HAP-1 (cell line): ENCODE measurements around the gene SNAPC4.
"Not testable (repeated sequence)": the region's sequence is repeated elsewhere in the genome, so short reads cannot be mapped to it uniquely, and the experiment has no call there.

Experiments used
- DNase-seq, 2 experiments: peaks; one replicate each; pipeline ENCODE4 v3.0.0-alpha.2; 2016 to 2020; ENCODE audit warnings: low spot score in 2 of 2
- H3K27me3 ChIP-seq: fragments of 250-450 bp; sonication (Bioruptor Pico); 2 replicates; pipeline ENCODE4 v1.5.1; 2020; ENCODE audit warnings: low read depth, mild to moderate bottlenecking, moderate library complexity
- H3K36me3 ChIP-seq: fragments of 250-450 bp; sonication (Bioruptor Pico); replicated peaks from 2 replicates; pipeline ENCODE4 v1.5.1; 2020; ENCODE audit warnings: mild to moderate bottlenecking
- H3K4me1 ChIP-seq: fragments of 250-450 bp; sonication (Bioruptor Pico); 2 replicates; pipeline ENCODE4 v1.5.1; 2020; ENCODE audit warnings: mild to moderate bottlenecking
- H3K4me3 ChIP-seq: fragments of 250-450 bp; sonication (Bioruptor Pico); 2 replicates; pipeline ENCODE4 v1.5.1; 2020; ENCODE audit warnings: mild to moderate bottlenecking, moderate library complexity
- H3K9me3 ChIP-seq: fragments of 250-450 bp; sonication (Bioruptor Pico); 2 replicates; pipeline ENCODE4 v1.5.1; 2020; ENCODE audit warnings: mild to moderate bottlenecking, moderate library complexity
- in situ Hi-C: fragments of 300-500 bp; cut with MboI; formaldehyde crosslinking; loops from 3 replicates; pipeline ENCODE4 v1.14.3; 2020; ENCODE audit warnings: low sequenced_read_pairs, inconsistent platforms, mixed read lengths

The SNAPC4 gene

GRCh38 chr9:136429075-136429628, 29.2 kb upstream of the SNAPC4 start:
- Histone ChIP-seq H3K36me3 (peaks cover 38% of the 10 kb centered on the region), H3K27me3 (no peaks in the 10 kb centered on the region), H3K4me3 (no peak overlapping the region), H3K4me1 (no peaks in the 10 kb centered on the region), H3K9me3 (no peaks in the 10 kb centered on the region)
- DNase-seq, result no peak
- in situ Hi-C loops, result no loop called here

GRCh38 chr9:136426787-136427186, 26.8 kb upstream of the SNAPC4 start:
- H3K27me3 ChIP-seq, result no peaks in the 10 kb centered on the region
- H3K4me1 ChIP-seq, result no peaks in the 10 kb centered on the region
- in situ Hi-C loops, result no loop called here
- no peak for DNase-seq
- H3K9me3 ChIP-seq, result no peaks in the 10 kb centered on the region
- peaks cover 62% of the 10 kb centered on the region for H3K36me3 ChIP-seq
- H3K4me3 ChIP-seq, result no peak overlapping the region

GRCh38 chr9:136425367-136425766, 25.4 kb upstream of the SNAPC4 start:
- in situ Hi-C loops, H3K9me3 ChIP-seq, H3K27me3 ChIP-seq, H3K4me3 ChIP-seq, DNase-seq, H3K4me1 ChIP-seq: not testable (repeated sequence)
- H3K36me3 ChIP-seq, result peaks cover 62% of the 10 kb centered on the region

- in situ Hi-C loops, result no loop called here
- Histone ChIP-seq H3K4me3 (no peak overlapping the region), H3K36me3 (peaks cover 56% of the 10 kb centered on the region), H3K27me3 (no peaks in the 10 kb centered on the region), H3K9me3 (no peaks in the 10 kb centered on the region), H3K4me1 (no peaks in the 10 kb centered on the region)
- no peak for DNase-seq
Measured at GRCh38 chr9:136424750-136425362, 24.9 kb upstream of the SNAPC4 start.

GRCh38 chr9:136423432-136424146, 23.6 kb upstream of the SNAPC4 start:
- H3K36me3 ChIP-seq, result peaks cover 56% of the 10 kb centered on the region
- no peaks in the 10 kb centered on the region for H3K27me3 ChIP-seq
- no peaks in the 10 kb centered on the region for H3K9me3 ChIP-seq
- no peak overlapping the region for H3K4me3 ChIP-seq
- no peaks in the 10 kb centered on the region for H3K4me1 ChIP-seq
- in situ Hi-C loops, result no loop called here
- DNase-seq, result no peak

- H3K36me3 ChIP-seq, result peaks cover 60% of the 10 kb centered on the region
Measured at GRCh38 chr9:136422876-136423275, 22.9 kb upstream of the SNAPC4 start.

GRCh38 chr9:136421791-136422190, 21.8 kb upstream of the SNAPC4 start:
- in situ Hi-C loops, result no loop called here
- DNase-seq, result no peak
- Histone ChIP-seq H3K36me3 (peaks cover 64% of the 10 kb centered on the region), H3K9me3 (no peaks in the 10 kb centered on the region), H3K27me3 (no peaks in the 10 kb centered on the region), H3K4me1 (no peaks in the 10 kb centered on the region), H3K4me3 (no peak overlapping the region)

More at GRCh38 chr9:136422876-136423275, 22.9 kb upstream of the SNAPC4 start:
- in situ Hi-C loops, result no loop called here
- Histone ChIP-seq H3K9me3 (no peaks in the 10 kb centered on the region), H3K4me1 (no peaks in the 10 kb centered on the region), H3K27me3 (no peaks in the 10 kb centered on the region), H3K4me3 (no peak overlapping the region)
- no peak for DNase-seq

GRCh38 chr9:136419092-136419420, 19.1 kb upstream of the SNAPC4 start:
- in situ Hi-C loops, result no loop called here
- Histone ChIP-seq H3K36me3 (peaks cover 82% of the 10 kb centered on the region), H3K9me3 (no peaks in the 10 kb centered on the region), H3K4me1 (no peaks in the 10 kb centered on the region), H3K4me3 (no peak overlapping the region), H3K27me3 (no peaks in the 10 kb centered on the region)
- no peak for DNase-seq

GRCh38 chr9:136418182-136419091, 18.5 kb upstream of the SNAPC4 start:
- no peaks in the 10 kb centered on the region for H3K4me1 ChIP-seq
- H3K27me3 ChIP-seq, result no peaks in the 10 kb centered on the region
- no peak overlapping the region for H3K4me3 ChIP-seq
- no peaks in the 10 kb centered on the region for H3K9me3 ChIP-seq
- no peak for DNase-seq
- in situ Hi-C loops, result no loop called here
- H3K36me3 ChIP-seq, result peaks cover 82% of the 10 kb centered on the region

GRCh38 chr9:136416914-136417313, 16.9 kb upstream of the SNAPC4 start:
- Histone ChIP-seq H3K9me3 (no peaks in the 10 kb centered on the region), H3K4me3 (no peak overlapping the region), H3K27me3 (no peaks in the 10 kb centered on the region), H3K4me1 (peaks cover 6% of the 10 kb centered on the region; the same call in 1 of the 2 replicates), H3K36me3 (peaks cover 82% of the 10 kb centered on the region)
- DNase-seq, result no peak
- in situ Hi-C loops, result no loop called here

GRCh38 chr9:136416427-136416826, 16.5 kb upstream of the SNAPC4 start:
- H3K4me1 ChIP-seq, result peaks cover 11% of the 10 kb centered on the region; the same call in 1 of the 2 replicates
- no peak for DNase-seq
- no peak overlapping the region for H3K4me3 ChIP-seq
- in situ Hi-C loops, result no loop called here
- peaks cover 81% of the 10 kb centered on the region for H3K36me3 ChIP-seq
- H3K9me3 ChIP-seq, result no peaks in the 10 kb centered on the region
- no peaks in the 10 kb centered on the region for H3K27me3 ChIP-seq

GRCh38 chr9:136412962-136413361, 13.0 kb upstream of the SNAPC4 start:
- Histone ChIP-seq H3K4me1 (peaks cover 21% of the 10 kb centered on the region), H3K27me3 (no peaks in the 10 kb centered on the region), H3K9me3 (no peaks in the 10 kb centered on the region), H3K36me3 (peaks cover 71% of the 10 kb centered on the region), H3K4me3 (no peak overlapping the region)
- in situ Hi-C loops, result no loop called here
- DNase-seq, result no peak

GRCh38 chr9:136411378-136411777, 11.4 kb upstream of the SNAPC4 start:
- peaks cover 73% of the 10 kb centered on the region for H3K36me3 ChIP-seq
- no peaks in the 10 kb centered on the region for H3K27me3 ChIP-seq
- DNase-seq, result no peak
- H3K4me1 ChIP-seq, result peaks cover 21% of the 10 kb centered on the region
- no peaks in the 10 kb centered on the region for H3K9me3 ChIP-seq
- in situ Hi-C loops, result no loop called here
- H3K4me3 ChIP-seq, result peak overlapping the region; percentile 99
